ENCODE results near the gene SPINK14.

Gene SPINK14

DNA sequence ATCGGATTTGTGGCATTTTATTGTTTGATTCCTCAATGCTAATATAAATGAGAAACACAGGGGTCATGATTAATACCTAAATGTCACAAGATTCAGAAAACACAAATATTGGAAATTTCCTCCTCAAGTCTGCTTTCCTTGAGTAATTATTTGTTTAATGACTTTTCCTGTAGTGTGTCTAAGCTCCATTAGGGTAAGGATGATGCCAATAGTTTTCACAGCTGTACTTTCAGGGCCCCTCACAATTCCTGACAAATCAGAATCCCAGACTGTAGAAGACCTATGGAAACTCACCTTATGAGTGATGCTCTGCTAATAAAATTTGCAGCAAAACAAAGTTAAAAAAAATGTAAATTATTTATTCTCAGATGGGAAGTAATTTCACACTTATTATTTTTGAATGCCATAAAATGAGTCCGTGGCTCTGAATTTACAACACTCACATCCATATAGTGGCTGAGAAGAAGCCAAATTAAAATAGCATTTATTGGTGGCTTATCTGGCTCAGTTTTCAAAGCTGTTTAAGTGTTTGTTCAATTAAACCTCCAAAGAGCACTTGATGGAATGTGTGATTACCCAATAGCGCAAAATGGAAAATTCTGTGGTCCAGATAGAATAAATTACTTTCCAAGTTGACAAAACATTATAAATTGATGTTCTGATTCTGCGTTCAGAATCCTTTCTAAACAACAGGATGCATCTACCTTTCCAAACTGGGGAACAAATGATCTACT is 1.6 kb upstream of the SPINK14 start:
- no peak for DNase-seq (ENCODE audit: low read depth)
- TF ChIP-seq, protein P1, sequence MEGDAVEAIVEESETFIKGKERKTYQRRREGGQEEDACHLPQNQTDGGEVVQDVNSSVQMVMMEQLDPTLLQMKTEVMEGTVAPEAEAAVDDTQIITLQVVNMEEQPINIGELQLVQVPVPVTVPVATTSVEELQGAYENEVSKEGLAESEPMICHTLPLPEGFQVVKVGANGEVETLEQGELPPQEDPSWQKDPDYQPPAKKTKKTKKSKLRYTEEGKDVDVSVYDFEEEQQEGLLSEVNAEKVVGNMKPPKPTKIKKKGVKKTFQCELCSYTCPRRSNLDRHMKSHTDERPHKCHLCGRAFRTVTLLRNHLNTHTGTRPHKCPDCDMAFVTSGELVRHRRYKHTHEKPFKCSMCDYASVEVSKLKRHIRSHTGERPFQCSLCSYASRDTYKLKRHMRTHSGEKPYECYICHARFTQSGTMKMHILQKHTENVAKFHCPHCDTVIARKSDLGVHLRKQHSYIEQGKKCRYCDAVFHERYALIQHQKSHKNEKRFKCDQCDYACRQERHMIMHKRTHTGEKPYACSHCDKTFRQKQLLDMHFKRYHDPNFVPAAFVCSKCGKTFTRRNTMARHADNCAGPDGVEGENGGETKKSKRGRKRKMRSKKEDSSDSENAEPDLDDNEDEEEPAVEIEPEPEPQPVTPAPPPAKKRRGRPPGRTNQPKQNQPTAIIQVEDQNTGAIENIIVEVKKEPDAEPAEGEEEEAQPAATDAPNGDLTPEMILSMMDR (conservative IDR thresholded peaks at IDR 0.05; ENCODE audit: low read depth, low read length), result no peak

DNA sequence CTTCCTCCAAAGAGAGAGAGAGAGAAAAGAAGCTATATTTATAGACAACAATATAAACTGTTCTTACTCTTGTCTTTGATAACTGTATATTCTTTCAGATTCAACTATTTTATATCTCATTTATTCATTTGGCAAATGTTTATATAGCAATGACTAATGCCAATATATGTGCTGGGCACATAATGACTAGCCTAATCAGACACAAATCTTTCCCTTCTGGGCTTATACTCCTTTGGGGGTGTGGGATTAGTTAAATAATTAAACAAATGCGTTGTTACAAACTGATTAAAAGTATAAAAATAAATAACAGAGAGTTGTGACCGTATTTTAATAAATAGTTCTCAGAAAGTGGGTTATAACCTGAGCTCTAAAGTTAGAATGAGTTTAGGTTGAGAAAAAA is 4.0 kb downstream of the SPINK14 start:
- TF ChIP-seq, protein P1 (conservative IDR thresholded peaks at IDR 0.05; ENCODE audit: low read depth, low read length), result no peak
- H3K4me3 ChIP-seq (ENCODE audit: low read length), result no peak overlapping the region
- no peak for DNase-seq (ENCODE audit: low read depth)

More for the DNA sequence above, 1.6 kb upstream of the SPINK14 start:
- no peak overlapping the region for H3K4me3 ChIP-seq (ENCODE audit: low read length)

DNA sequence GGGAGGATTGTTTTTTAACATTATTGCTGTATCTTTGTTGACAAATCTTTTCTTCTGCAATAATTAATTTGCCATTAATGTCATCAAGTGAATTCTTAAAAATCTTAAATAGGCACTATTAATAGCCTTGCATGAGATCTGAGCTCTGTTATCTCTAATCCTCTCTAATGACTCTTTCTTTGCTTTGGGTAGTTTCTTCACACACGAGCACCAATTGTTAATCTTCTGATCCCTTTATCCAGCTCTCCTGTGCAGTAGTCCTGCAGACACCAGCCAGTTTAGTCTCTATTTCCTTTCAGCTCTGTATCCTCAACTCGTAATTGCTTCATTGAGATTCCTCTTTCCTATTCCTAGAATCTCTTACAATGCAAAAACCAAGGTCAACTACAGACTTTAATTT is 8.1 kb downstream of the SPINK14 start:
- TF ChIP-seq, protein P1 (conservative IDR thresholded peaks at IDR 0.05; ENCODE audit: low read depth, low read length), result no peak
- DNase-seq (ENCODE audit: low read depth), result peak; percentile 9
- H3K4me3 ChIP-seq (ENCODE audit: low read length), result no peak overlapping the region

DNA sequence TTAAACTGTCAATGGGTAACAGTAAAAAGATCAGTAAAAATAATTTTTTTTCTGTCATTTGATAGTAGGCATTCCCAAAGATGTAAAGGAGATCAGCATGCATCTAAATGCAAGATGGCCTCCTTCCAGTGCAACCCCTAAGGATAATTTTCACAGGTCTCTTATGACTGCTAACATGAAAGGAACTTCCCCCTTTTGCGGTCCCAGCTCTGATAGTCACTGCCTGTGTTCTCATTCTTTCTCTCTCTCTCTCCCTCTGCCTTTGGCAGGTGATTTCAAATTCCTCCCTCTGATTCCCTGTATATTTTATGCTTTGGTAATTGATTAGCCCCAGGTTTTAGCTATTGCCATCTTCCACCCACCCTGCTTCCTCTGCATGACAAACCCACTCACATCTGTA is 8.9 kb downstream of the SPINK14 start:
- no peak overlapping the region for H3K4me3 ChIP-seq (ENCODE audit: low read length)
- TF ChIP-seq, protein P1 (conservative IDR thresholded peaks at IDR 0.05; ENCODE audit: low read depth, low read length), result no peak
- no peak for DNase-seq (ENCODE audit: low read depth)

DNA sequence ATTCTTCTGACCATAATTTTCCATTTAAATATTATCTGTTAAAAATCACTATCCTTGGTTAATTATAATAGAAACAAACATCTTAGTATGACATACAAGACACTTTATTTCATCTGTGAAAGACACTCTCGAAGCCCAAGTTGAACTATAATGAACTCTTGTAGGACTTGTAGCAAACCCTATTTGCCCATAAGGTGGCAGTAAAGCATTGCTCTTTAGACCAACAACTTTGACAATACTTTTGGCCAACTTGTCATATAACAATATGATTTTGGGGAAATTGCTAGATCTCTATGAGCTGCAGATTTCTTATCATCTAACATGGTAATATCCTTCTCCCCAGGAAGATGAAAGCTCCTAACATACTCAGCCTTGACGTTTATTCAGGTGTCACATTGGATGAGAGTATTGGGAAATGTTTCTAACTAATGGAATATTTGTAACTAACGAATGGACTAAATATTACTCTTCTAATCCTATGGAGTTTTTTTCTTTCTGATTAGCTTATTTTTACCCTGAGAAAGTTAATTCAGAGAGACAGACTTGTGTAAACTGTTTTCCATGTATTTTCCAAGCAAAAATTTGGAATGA is 11.0 kb downstream of the SPINK14 start:
- TF ChIP-seq, protein P1 (conservative IDR thresholded peaks at IDR 0.05; ENCODE audit: low read depth, low read length), result peak; percentile 78
- H3K4me3 ChIP-seq (ENCODE audit: low read length), result no peak overlapping the region
- DNase-seq (ENCODE audit: low read depth), result peak; percentile 30

DNA sequence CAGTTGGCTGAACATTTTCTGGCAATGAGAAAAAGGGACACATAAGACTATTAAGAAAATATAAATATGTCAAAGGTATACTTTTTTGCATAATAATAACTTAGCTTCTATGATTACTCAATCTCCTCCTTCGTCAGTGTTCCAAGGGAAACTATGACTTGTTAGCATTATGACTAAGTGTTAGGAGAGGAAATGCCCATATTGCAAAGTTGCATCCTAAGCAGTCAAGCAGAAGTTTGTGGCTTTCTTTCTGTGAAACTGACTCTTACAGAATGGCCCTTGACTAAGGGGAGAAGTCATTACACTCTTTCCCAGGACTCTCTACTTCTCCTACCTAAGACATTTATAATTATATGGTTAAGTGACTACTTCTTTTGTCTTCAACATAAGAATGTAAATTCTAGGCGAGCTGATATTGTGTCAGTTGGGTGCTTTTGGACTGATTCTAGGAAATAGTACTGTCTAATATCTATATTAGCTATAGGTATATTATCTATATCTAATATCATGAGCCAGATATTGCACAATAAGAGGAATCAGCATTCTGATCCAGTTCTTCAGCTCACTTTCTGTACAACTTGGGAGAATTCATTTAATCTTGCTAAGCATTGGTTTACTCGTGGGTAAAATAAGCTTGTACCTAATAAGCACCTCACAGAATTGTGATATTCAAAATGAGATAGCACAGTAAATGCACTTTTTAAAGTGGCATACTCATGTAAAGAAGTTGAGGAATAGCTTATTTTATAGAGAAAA is 18.1 kb downstream of the SPINK14 start:
- H3K4me3 ChIP-seq (ENCODE audit: low read length), result no peak overlapping the region
- peak; percentile 46 for DNase-seq (ENCODE audit: low read depth)
- TF ChIP-seq, protein P1 (conservative IDR thresholded peaks at IDR 0.05; ENCODE audit: low read depth, low read length), result no peak

Data from retinal pigment epithelial cell (primary cell).